SJCRH30 (cell line): ENCODE data around the gene GPR4. TPM values are rescaled to one million over a fixed set of nuclear protein-coding genes. Genes with fewer than 3 reads are reported as not detected.
"Not testable (repeated sequence)": the region's sequence is repeated elsewhere in the genome, so short reads cannot be mapped to it uniquely, and the experiment has no call there.

Experiments used
- DNase-seq, 2 experiments: peaks; one replicate each; pipeline ENCODE4 v3.0.0-alpha.2; 2015 to 2020
- H3K27ac ChIP-seq: fragments of 250-450 bp; sonication (Bioruptor Pico); 2 replicates; pipeline ENCODE4 v1.5.1; 2020; ENCODE audit warnings: mild to moderate bottlenecking, moderate library complexity
- H3K27me3 ChIP-seq: fragments of 250-450 bp; sonication (Bioruptor Pico); 2 replicates; pipeline ENCODE4 v1.5.1; 2020; ENCODE audit warnings: mild to moderate bottlenecking, moderate library complexity
- H3K36me3 ChIP-seq: fragments of 250-450 bp; sonication (Bioruptor Pico); 2 replicates; pipeline ENCODE4 v1.5.1; 2020; ENCODE audit warnings: mild to moderate bottlenecking, moderate library complexity
- H3K4me1 ChIP-seq: fragments of 250-450 bp; sonication (Bioruptor Pico); 2 replicates; pipeline ENCODE4 v1.5.1; 2020; ENCODE audit warnings: mild to moderate bottlenecking, moderate library complexity
- H3K4me3 ChIP-seq: fragments of 250-450 bp; sonication (Bioruptor Pico); 2 replicates; pipeline ENCODE4 v1.5.1; 2020; ENCODE audit warnings: mild to moderate bottlenecking, moderate library complexity
- H3K9me3 ChIP-seq: fragments of 250-450 bp; sonication (Bioruptor Pico); replicated peaks from 2 replicates; pipeline ENCODE4 v1.5.1; 2020; ENCODE audit warnings: mild to moderate bottlenecking, moderate library complexity
- total RNA-seq: library from RNA; depleted of rRNA; stranded (reverse); fragments of >200 nt; shearing (Covaris generic); gene quantifications from 2 replicates; pipeline ENCODE4 v1.2.3, GENCODE V29; 2014

Gene GPR4
- total RNA-seq, 1 experiment from 2014 or later: 0.14 TPM

- H3K27ac ChIP-seq: no peak overlapping the region
Observed at GRCh38 chr19:45636902-45637301, 34.9 kb upstream of the GPR4 start.

GRCh38 chr19:45636275-45636674 lies 34.3 kb upstream of the GPR4 start:
- H3K4me3 ChIP-seq: no peak overlapping the region
- no peaks in the 10 kb centered on the region for H3K9me3 ChIP-seq
- H3K27me3 ChIP-seq: no peaks in the 10 kb centered on the region
- DNase-seq: no peak
- H3K4me1 ChIP-seq: peaks cover 2% of the 10 kb centered on the region; the same call in 1 of the 2 replicates
- no peaks in the 10 kb centered on the region for H3K36me3 ChIP-seq
- H3K27ac ChIP-seq: no peak overlapping the region

More at GRCh38 chr19:45636902-45637301, 34.9 kb upstream of the GPR4 start:
- Histone ChIP-seq H3K36me3 (no peaks in the 10 kb centered on the region), H3K9me3 (no peaks in the 10 kb centered on the region), H3K27me3 (no peaks in the 10 kb centered on the region), H3K4me1 (peaks cover 2% of the 10 kb centered on the region; the same call in 1 of the 2 replicates), H3K4me3 (no peak overlapping the region)
- no peak for DNase-seq

- H3K4me1 ChIP-seq: peaks cover 8% of the 10 kb centered on the region; the same call in 1 of the 2 replicates
- no peaks in the 10 kb centered on the region for H3K9me3 ChIP-seq
- H3K36me3 ChIP-seq: no peaks in the 10 kb centered on the region
- no peak overlapping the region for H3K4me3 ChIP-seq
- peak; percentile 88 to 89 for DNase-seq
- no peaks in the 10 kb centered on the region for H3K27me3 ChIP-seq
- H3K27ac ChIP-seq: no peak overlapping the region
Observed at GRCh38 chr19:45632468-45633196, 30.6 kb upstream of the GPR4 start.

- no peak overlapping the region for H3K27ac ChIP-seq
- DNase-seq: no peak
Observed at GRCh38 chr19:45630463-45630862, 28.5 kb upstream of the GPR4 start.

GRCh38 chr19:45629704-45630103 lies 27.7 kb upstream of the GPR4 start:
- DNase-seq: no peak
- Histone ChIP-seq H3K4me1 (peaks cover 8% of the 10 kb centered on the region; the same call in 1 of the 2 replicates), H3K27ac (no peak overlapping the region), H3K9me3 (no peaks in the 10 kb centered on the region), H3K4me3 (no peak overlapping the region), H3K36me3 (no peaks in the 10 kb centered on the region), H3K27me3 (no peaks in the 10 kb centered on the region)

More at GRCh38 chr19:45630463-45630862, 28.5 kb upstream of the GPR4 start:
- Histone ChIP-seq H3K9me3 (no peaks in the 10 kb centered on the region), H3K4me1 (peaks cover 8% of the 10 kb centered on the region; the same call in 1 of the 2 replicates), H3K27me3 (no peaks in the 10 kb centered on the region), H3K36me3 (no peaks in the 10 kb centered on the region), H3K4me3 (no peak overlapping the region)

- H3K27me3 ChIP-seq, H3K9me3 ChIP-seq, DNase-seq, H3K4me1 ChIP-seq, H3K36me3 ChIP-seq, H3K27ac ChIP-seq, H3K4me3 ChIP-seq: not testable (repeated sequence)
Observed at GRCh38 chr19:45628219-45628618, 26.2 kb upstream of the GPR4 start.

- H3K9me3 ChIP-seq: no peaks in the 10 kb centered on the region
- DNase-seq: no peak
- no peak overlapping the region for H3K4me3 ChIP-seq
- H3K36me3 ChIP-seq: no peaks in the 10 kb centered on the region
- H3K27ac ChIP-seq: no peak overlapping the region
- H3K4me1 ChIP-seq: no peaks in the 10 kb centered on the region
- no peaks in the 10 kb centered on the region for H3K27me3 ChIP-seq
Observed at GRCh38 chr19:45623984-45624383, 22.0 kb upstream of the GPR4 start.

GRCh38 chr19:45621976-45622503 lies 20.0 kb upstream of the GPR4 start:
- no peaks in the 10 kb centered on the region for H3K9me3 ChIP-seq
- no peak overlapping the region for H3K4me3 ChIP-seq
- no peak for DNase-seq
- no peak overlapping the region for H3K27ac ChIP-seq
- H3K27me3 ChIP-seq: no peaks in the 10 kb centered on the region
- H3K36me3 ChIP-seq: no peaks in the 10 kb centered on the region
- H3K4me1 ChIP-seq: no peaks in the 10 kb centered on the region

GRCh38 chr19:45621389-45621788 lies 19.4 kb upstream of the GPR4 start:
- H3K36me3 ChIP-seq: no peaks in the 10 kb centered on the region
- no peak overlapping the region for H3K27ac ChIP-seq
- no peaks in the 10 kb centered on the region for H3K4me1 ChIP-seq
- no peak for DNase-seq
- H3K4me3 ChIP-seq: no peak overlapping the region
- no peaks in the 10 kb centered on the region for H3K9me3 ChIP-seq
- H3K27me3 ChIP-seq: no peaks in the 10 kb centered on the region

- no peak for DNase-seq
- H3K4me1 ChIP-seq: 0 out of 2 replicates have a peak, but pooled peaks cover 3% of the 10 kb centered on the region
- H3K9me3 ChIP-seq: no peaks in the 10 kb centered on the region
- no peaks in the 10 kb centered on the region for H3K36me3 ChIP-seq
- H3K27me3 ChIP-seq: no peaks in the 10 kb centered on the region
- H3K4me3 ChIP-seq: no peak overlapping the region
- H3K27ac ChIP-seq: no peak overlapping the region
Observed at GRCh38 chr19:45616704-45617017, 14.6 kb upstream of the GPR4 start.

GRCh38 chr19:45615795-45616703 lies 14.0 kb upstream of the GPR4 start:
- H3K4me3 ChIP-seq: no peak overlapping the region
- H3K27me3 ChIP-seq: no peaks in the 10 kb centered on the region
- no peaks in the 10 kb centered on the region for H3K36me3 ChIP-seq
- H3K4me1 ChIP-seq: 0 out of 2 replicates have a peak, but pooled peaks cover 3% of the 10 kb centered on the region
- no peak overlapping the region for H3K27ac ChIP-seq
- no peaks in the 10 kb centered on the region for H3K9me3 ChIP-seq
- DNase-seq: peak; percentile 89 to 91

GRCh38 chr19:45615056-45615455 lies 13.0 kb upstream of the GPR4 start:
- H3K36me3 ChIP-seq: not testable (repeated sequence)

GRCh38 chr19:45613926-45614725 lies 12.1 kb upstream of the GPR4 start:
- no peaks in the 10 kb centered on the region for H3K36me3 ChIP-seq
- H3K4me3 ChIP-seq: no peak overlapping the region
- no peak for DNase-seq
- H3K4me1 ChIP-seq: 0 out of 2 replicates have a peak, but pooled peaks cover 3% of the 10 kb centered on the region
- no peaks in the 10 kb centered on the region for H3K27me3 ChIP-seq
- H3K9me3 ChIP-seq: no peaks in the 10 kb centered on the region
- H3K27ac ChIP-seq: no peak overlapping the region

More at GRCh38 chr19:45615056-45615455, 13.0 kb upstream of the GPR4 start:
- H3K4me1 ChIP-seq, H3K9me3 ChIP-seq, H3K27me3 ChIP-seq, H3K27ac ChIP-seq, DNase-seq, H3K4me3 ChIP-seq: not testable (repeated sequence)

GRCh38 chr19:45608948-45609347 lies 6.9 kb upstream of the GPR4 start:
- H3K4me1 ChIP-seq: no peaks in the 10 kb centered on the region; the same call in 1 of the 2 replicates
- no peaks in the 10 kb centered on the region for H3K9me3 ChIP-seq
- no peaks in the 10 kb centered on the region for H3K36me3 ChIP-seq
- no peaks in the 10 kb centered on the region for H3K27me3 ChIP-seq
- DNase-seq: no peak
- H3K27ac ChIP-seq: no peak overlapping the region
- no peak overlapping the region for H3K4me3 ChIP-seq
